ENCODE data around the gene GBE1.
"Not testable (repeated sequence)": the region's sequence is repeated elsewhere in the genome, so short reads cannot be mapped to it uniquely, and the experiment has no call there.

Gene GBE1

GRCh38 chr3:81531263-81531662 lies 230.2 kb downstream of the GBE1 start:
- no peak for DNase-seq (ENCODE audit: low spot score)

DNA sequence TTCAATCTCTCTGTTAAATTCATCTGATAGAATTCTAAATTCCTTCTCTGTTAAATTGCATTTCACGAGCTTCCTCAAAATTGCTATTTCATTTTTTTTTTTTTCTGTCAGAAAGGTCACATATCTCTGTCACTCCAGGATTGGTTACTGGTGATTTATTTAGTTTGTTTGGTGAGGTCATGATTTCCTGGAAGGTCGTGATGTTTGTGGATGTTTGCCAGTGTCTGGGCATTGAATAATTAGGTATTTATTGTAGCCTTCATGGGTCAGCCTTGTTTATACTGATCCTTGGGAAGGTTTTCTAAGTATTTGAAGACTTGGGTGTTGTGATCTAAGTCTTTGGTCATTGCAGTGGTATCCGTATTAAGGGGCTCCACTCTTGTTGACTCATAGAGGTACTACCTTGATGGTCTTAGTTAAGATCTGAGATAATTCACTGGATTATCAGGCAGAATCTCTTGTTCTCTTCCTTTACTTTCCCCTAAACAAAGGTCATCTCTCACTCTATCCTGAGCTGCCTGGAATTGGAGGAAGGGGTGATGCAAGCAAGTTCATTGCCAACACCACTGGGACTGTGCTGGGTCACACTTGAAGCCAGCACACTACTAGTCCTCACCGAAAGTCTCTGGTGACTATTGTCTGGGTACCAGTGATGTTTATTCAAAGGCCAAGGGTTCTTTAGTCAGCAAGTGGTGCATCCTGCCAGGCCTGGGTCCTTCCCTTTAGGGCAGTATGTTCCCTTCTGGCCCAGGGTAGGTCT lies 231.1 kb downstream of the GBE1 start:
- DNase-seq (ENCODE audit: low spot score) = no peak

GRCh38 chr3:81521855-81522254 lies 239.6 kb downstream of the GBE1 start:
- DNase-seq (ENCODE audit: low spot score) = no peak

DNA sequence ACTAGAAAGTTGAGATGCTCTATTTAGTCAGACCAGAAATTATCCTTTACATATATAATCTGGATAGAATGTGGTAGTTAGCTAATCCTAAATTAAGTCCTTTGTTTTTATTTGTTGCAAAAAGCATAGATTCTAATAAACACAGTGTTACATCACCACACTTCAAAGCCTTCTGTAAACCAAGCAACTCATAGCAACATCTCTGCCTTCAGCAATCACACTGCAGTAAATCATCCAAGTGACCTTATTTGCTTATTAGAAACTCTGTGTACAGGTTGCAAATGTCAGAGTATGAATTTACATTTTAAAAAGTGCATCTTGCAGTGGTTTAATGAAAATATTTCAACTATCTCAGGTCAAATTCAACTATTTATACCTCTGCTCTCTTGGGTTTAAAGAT lies 242.5 kb downstream of the GBE1 start:
- no peak for DNase-seq (ENCODE audit: low spot score)

DNA sequence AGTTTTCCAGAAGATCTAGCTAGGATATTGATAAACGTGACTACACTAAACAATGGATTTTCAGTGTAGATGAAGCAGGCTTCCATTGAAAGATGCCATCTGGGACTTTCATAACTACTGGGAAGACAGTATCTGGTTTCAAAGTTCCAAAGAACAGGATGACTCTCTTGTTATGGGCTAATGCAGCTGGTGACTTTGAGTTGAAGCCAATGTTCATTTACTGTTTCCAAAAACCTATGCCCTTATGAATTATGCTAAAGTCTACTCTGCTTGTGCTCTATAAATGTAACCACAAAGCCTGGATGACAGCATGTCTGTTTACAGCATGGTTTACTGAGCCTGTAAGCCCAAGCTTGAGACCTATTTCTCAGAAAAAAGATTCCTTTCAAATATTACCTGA lies 245.4 kb downstream of the GBE1 start:
- no peak for DNase-seq (ENCODE audit: low spot score)

- no peak for DNase-seq (ENCODE audit: low spot score)
These were observed 247.9 kb downstream of the GBE1 start for GRCh38 chr3:81513591-81513990.

DNA sequence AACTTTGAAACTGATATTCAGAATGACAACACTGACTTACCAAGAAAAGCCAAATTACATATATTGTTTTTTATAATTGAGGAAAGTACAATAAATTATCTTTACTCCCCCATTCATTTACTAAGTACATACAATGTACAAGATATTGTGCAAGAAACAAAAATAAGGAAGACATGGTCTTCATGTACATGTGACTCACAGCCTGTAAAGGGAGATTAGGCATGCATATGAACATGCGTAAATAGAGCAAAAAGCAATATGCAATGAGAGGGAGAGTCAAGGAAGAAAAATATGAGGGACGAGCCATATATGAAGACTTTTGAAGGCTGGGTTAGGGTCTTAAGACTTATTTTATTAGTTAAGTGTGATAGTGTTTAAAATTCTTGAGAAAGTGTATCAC lies 258.4 kb downstream of the GBE1 start:
- no peak for DNase-seq (ENCODE audit: low spot score)

DNA sequence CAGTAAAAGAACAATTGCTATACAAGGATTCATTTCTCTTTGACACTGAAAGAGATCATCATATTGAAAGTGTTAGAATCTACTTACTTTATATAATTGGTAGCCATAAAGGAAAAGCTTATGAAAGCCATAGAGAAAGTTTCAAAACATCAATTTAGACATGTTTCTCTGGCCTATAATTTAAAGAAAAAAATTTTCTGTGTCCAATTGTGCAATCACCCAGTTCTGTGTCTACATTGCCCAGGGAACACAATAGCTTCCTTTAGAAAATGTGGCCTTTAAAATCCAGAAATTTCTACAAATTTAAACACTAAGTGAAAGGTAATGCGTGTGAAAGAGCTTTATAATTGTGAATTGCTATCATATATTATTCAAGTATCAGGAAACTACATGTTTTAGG lies 259.2 kb downstream of the GBE1 start:
- no peak for DNase-seq (ENCODE audit: low spot score)

DNA sequence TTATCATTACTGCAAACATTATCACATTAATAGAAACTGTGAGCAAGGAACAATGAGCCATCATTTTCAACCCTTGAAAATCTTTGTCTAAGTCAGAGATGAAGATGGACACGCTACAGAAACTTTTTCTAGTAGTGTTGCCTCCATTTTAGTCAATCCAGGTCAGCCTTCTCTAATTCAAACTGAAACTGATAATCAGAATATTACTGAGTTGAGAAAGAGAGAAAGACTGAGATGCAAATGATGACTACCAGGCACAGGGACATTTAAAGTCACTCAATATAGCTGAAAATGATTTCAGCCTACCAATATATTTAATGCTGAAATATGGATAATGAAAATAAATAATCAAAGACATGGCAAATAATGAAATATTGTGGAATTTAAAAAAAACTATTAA lies 261.4 kb downstream of the GBE1 start:
- DNase-seq (ENCODE audit: low spot score) = no peak

- no peak for DNase-seq (ENCODE audit: low spot score)
These were observed 263.7 kb downstream of the GBE1 start for GRCh38 chr3:81497572-81498251.

- no peak for DNase-seq (ENCODE audit: low spot score)
These were observed 264.9 kb downstream of the GBE1 start for GRCh38 chr3:81496407-81497104.

DNA sequence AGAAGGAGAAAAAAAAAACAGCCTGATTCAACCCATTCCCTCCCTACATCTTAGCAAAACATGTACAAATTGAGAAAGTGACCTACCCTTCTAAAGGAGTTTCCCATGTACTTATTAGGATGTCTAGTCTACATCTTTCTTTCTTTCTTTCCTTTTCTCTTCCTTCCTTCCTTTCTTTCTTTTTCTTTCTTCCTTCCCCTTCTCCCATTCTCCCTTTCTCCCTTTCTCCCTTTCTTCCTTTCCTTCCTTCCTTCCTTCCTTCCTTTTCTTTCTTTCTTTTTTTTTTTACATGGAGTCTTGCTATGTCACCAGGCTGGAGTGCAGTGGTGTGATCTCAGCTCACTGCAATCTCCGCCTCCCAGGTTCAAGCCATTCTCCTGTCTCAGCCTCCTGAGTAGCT lies 269.0 kb downstream of the GBE1 start:
- DNase-seq (ENCODE audit: low spot score) = not testable (repeated sequence)

DNA sequence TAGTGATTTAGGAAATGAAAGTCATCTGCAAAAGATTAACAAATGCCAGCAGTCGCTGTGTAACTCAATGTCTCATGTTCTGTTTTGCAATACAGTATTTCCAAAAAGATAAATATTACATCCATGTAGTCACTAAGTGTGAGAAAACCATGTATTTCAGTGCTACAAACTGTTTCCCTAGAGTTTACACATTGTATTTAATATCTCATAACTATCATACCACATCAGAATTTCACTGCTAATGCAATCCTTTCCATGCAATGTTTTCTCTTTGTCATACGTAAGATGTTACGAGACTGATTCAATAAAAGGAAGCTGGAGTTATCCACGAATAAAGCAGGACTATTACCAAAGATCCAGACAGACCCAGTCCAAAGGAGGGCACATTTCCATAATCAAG lies 269.4 kb downstream of the GBE1 start:
- DNase-seq (ENCODE audit: low spot score) = no peak

GRCh38 chr3:81490541-81491288 lies 270.7 kb downstream of the GBE1 start:
- DNase-seq (ENCODE audit: low spot score) = peak; percentile 5

- no peak for DNase-seq (ENCODE audit: low spot score)
These were observed 276.0 kb downstream of the GBE1 start for GRCh38 chr3:81485444-81485865.

- DNase-seq (ENCODE audit: low spot score) = no peak
These were observed 276.9 kb downstream of the GBE1 start for GRCh38 chr3:81484520-81484919.

- DNase-seq (ENCODE audit: low spot score) = no peak
These were observed 278.4 kb downstream of the GBE1 start for GRCh38 chr3:81483046-81483445.

GRCh38 chr3:81477740-81478139 lies 283.7 kb downstream of the GBE1 start:
- no peak for DNase-seq (ENCODE audit: low spot score)

GRCh38 chr3:81476692-81477091 lies 284.8 kb downstream of the GBE1 start:
- DNase-seq (ENCODE audit: low spot score) = no peak

DNA sequence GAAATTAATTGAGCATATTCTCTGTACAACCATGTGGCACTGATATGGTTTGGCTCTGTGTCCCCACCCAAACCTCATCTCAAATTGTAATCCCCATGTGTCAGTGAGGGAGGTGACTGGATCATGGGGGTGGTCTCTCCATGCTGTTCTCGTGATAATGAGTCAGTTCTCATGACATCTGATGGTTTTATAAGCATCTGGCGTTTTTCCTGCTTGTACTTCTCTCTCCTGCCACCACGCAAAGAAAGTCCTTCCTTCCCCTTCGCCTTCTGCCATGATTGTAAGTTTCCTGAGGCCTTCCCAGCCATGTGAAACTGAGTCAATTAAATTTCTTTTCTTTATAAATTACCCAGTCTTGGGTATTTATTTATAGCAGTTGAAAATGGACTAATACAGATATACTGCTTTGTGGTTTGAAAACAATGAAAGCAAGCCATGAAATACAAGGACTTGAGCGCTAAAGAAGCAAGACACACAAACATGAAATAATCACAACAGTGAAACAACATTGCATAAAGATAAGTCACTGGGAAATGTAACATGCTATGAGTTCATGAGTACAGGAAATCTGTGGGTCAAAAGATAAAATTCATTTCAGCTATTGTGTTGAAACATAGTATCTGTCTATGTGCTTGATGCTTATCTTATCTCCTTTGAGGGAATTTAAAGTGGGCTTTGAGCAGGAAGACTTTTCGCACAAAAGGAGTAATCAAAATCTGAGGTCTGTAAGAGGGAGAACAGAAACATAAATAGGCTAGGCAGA lies 288.7 kb downstream of the GBE1 start:
- no peak for DNase-seq (ENCODE audit: low spot score)

GRCh38 chr3:81470524-81471278 lies 290.7 kb downstream of the GBE1 start:
- DNase-seq (ENCODE audit: low spot score) = no peak
